ENCODE measurements around the gene ADORA2B. TPM values are rescaled to one million over a fixed set of nuclear protein-coding genes. Genes with fewer than 3 reads are reported as not detected.

The ADORA2B gene
- total RNA-seq, 1 donor from 2014 or later: 4.0 TPM

DNA sequence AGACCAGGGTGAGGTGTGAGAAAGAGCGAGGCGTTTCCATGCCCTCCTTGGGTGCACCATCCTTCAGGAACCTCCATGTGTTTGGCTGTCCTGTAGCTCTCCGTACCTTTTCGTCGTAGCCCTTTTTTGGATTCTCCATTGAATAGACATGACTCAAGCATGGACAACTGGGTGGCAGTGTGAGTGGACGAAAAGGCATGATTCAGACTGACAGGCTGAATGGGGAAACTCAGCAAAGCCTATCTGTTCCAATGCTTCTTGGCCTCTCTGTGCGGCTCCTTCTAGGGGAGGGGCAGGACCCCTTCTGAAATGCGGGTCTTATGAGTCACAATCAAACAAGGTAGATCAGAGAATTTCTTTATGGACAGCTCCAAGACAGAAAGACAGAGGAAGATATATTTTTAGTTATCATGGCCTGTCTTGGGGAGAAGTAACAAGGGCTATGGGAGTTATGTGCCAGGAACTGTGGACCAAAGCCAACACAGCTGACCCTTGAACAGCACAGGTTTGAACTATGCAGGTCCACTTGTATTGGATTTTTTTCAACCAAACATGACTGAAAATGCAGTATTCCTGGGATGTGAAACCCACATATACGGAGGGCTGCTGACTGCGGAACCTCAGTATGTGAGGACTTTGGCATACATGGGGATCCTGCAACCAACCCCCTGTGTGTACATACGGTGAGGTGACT is 22.9 kb downstream of the ADORA2B start:
- H3K9ac ChIP-seq (ENCODE audit: low read length): no peak overlapping the region
- peaks cover 48% of the 10 kb centered on the region for H3K4me1 ChIP-seq (ENCODE audit: insufficient read depth, low read length)
- Mint-ChIP-seq H3K9me3 (ENCODE audit: unreplicated experiment) (no peaks in the 10 kb centered on the region), H3K36me3 (ENCODE audit: low read depth, unreplicated experiment) (peaks cover 6% of the 10 kb centered on the region), H3K27ac (ENCODE audit: unreplicated experiment) (peak overlapping the region; percentile 26), H3K27me3 (ENCODE audit: low read depth, unreplicated experiment) (no peaks in the 10 kb centered on the region), H3K4me3 (ENCODE audit: unreplicated experiment) (no peak overlapping the region), H3K4me1 (ENCODE audit: low read depth, unreplicated experiment) (peaks cover 25% of the 10 kb centered on the region)
- DNase-seq (ENCODE audit: low read depth) (no peak), FAIRE-seq (no peak)
- no peak overlapping the region for H3K4me3 ChIP-seq (ENCODE audit: insufficient read depth, low read depth, low read length)
- no peaks in the 10 kb centered on the region for H3K27me3 ChIP-seq (ENCODE audit: insufficient read depth, low read length)
- no peak overlapping the region for H3K27ac ChIP-seq (ENCODE audit: low read depth, low read length)
- peaks cover 85% of the 10 kb centered on the region for H3K79me2 ChIP-seq (ENCODE audit: insufficient read depth, low read length)
- peak overlapping the region; percentile 63 for H3K4me2 ChIP-seq (ENCODE audit: low read length)
- no peaks in the 10 kb centered on the region for H3K9me3 ChIP-seq (ENCODE audit: insufficient read depth, low read depth, low read length)
- H3K36me3 ChIP-seq (ENCODE audit: insufficient read depth, low read length): no peaks in the 10 kb centered on the region
- TF ChIP-seq EZH2 (IDR thresholded peaks at IDR 0.05; ENCODE audit: insufficient read depth, low read length): no peak
- TF ChIP-seq, protein P1, sequence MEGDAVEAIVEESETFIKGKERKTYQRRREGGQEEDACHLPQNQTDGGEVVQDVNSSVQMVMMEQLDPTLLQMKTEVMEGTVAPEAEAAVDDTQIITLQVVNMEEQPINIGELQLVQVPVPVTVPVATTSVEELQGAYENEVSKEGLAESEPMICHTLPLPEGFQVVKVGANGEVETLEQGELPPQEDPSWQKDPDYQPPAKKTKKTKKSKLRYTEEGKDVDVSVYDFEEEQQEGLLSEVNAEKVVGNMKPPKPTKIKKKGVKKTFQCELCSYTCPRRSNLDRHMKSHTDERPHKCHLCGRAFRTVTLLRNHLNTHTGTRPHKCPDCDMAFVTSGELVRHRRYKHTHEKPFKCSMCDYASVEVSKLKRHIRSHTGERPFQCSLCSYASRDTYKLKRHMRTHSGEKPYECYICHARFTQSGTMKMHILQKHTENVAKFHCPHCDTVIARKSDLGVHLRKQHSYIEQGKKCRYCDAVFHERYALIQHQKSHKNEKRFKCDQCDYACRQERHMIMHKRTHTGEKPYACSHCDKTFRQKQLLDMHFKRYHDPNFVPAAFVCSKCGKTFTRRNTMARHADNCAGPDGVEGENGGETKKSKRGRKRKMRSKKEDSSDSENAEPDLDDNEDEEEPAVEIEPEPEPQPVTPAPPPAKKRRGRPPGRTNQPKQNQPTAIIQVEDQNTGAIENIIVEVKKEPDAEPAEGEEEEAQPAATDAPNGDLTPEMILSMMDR (IDR thresholded peaks at IDR 0.05; ENCODE audit: insufficient read depth, low read depth, low read length): no peak
- no peak overlapping the region for H2AFZ ChIP-seq (ENCODE audit: low read depth, low read length)
- H4K20me1 ChIP-seq (ENCODE audit: insufficient read depth, low read length): peaks cover 11% of the 10 kb centered on the region

DNA sequence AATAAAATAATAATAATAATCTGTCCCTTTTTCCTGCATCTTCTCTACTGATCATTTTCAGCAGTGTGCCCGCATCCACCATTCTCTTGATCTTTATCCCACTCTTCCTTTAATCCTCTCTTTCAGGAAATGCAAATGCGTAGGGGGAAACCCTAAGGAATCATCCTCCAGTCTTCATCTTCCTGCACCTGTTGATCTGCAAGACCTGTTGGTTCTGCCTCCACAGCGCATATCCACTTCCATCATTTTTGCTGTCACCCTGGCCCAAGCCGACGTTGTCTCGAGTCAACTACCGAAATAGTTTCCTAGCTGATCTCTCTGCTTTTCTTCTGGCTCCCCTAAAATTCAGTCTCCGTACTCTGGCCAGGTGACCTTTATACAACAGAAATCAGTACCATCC is 24.5 kb downstream of the ADORA2B start:
- no peaks in the 10 kb centered on the region for H3K27me3 ChIP-seq (ENCODE audit: insufficient read depth, low read length)
- peaks cover 27% of the 10 kb centered on the region for H3K4me1 Mint-ChIP-seq (ENCODE audit: low read depth, unreplicated experiment)
- H3K9me3 Mint-ChIP-seq (ENCODE audit: unreplicated experiment): no peaks in the 10 kb centered on the region
- H3K9ac ChIP-seq (ENCODE audit: low read length): no peak overlapping the region
- peaks cover 11% of the 10 kb centered on the region for H4K20me1 ChIP-seq (ENCODE audit: insufficient read depth, low read length)
- no peak for DNase-seq (ENCODE audit: low read depth)
- H3K79me2 ChIP-seq (ENCODE audit: insufficient read depth, low read length): peaks cover 85% of the 10 kb centered on the region
- H3K27ac Mint-ChIP-seq (ENCODE audit: unreplicated experiment): no peak overlapping the region
- H3K36me3 ChIP-seq (ENCODE audit: insufficient read depth, low read length): no peaks in the 10 kb centered on the region
- no peaks in the 10 kb centered on the region for H3K9me3 ChIP-seq (ENCODE audit: insufficient read depth, low read depth, low read length)
- H3K36me3 Mint-ChIP-seq (ENCODE audit: low read depth, unreplicated experiment): peaks cover 7% of the 10 kb centered on the region
- no peaks in the 10 kb centered on the region for H3K27me3 Mint-ChIP-seq (ENCODE audit: low read depth, unreplicated experiment)
- H3K4me1 ChIP-seq (ENCODE audit: insufficient read depth, low read length): peaks cover 35% of the 10 kb centered on the region
- no peak overlapping the region for H3K4me2 ChIP-seq (ENCODE audit: low read length)
- no peak overlapping the region for H3K27ac ChIP-seq (ENCODE audit: low read depth, low read length)
- FAIRE-seq: no peak
- H3K4me3 Mint-ChIP-seq (ENCODE audit: unreplicated experiment): no peak overlapping the region
- H2AFZ ChIP-seq (ENCODE audit: low read depth, low read length): no peak overlapping the region
- TF ChIP-seq, protein P1 (IDR thresholded peaks at IDR 0.05; ENCODE audit: insufficient read depth, low read depth, low read length): no peak
- TF ChIP-seq EZH2 (IDR thresholded peaks at IDR 0.05; ENCODE audit: insufficient read depth, low read length): no peak
- H3K4me3 ChIP-seq (ENCODE audit: insufficient read depth, low read depth, low read length): no peak overlapping the region

DNA sequence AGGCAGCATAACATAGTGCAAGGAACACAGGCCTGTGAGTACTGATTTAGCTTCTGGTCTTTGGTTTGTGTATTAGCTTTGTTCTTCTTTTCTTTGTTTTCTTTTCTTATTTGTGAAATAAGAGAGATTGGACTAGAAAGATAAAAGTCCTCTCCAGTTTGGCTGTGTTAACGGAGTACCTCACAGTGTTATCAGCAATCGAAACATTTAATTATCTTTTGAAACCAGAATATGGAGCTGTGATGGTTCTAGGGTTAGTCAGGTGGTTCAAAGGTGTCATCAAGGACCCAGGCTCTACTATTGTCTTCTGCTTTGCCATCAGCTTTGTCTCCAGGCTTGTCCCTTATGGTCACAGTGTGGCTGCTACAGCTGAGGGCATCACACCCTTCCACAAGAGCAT is 25.6 kb downstream of the ADORA2B start:
- no peak overlapping the region for H3K27ac Mint-ChIP-seq (ENCODE audit: unreplicated experiment)
- TF ChIP-seq EZH2 (IDR thresholded peaks at IDR 0.05; ENCODE audit: insufficient read depth, low read length): no peak
- TF ChIP-seq, protein P1 (IDR thresholded peaks at IDR 0.05; ENCODE audit: insufficient read depth, low read depth, low read length): no peak
- no peak overlapping the region for H2AFZ ChIP-seq (ENCODE audit: low read depth, low read length)
- H3K4me2 ChIP-seq (ENCODE audit: low read length): no peak overlapping the region
- H3K9me3 Mint-ChIP-seq (ENCODE audit: unreplicated experiment): no peaks in the 10 kb centered on the region
- no peak overlapping the region for H3K4me3 ChIP-seq (ENCODE audit: insufficient read depth, low read depth, low read length)
- peaks cover 80% of the 10 kb centered on the region for H3K79me2 ChIP-seq (ENCODE audit: insufficient read depth, low read length)
- no peaks in the 10 kb centered on the region for H3K27me3 Mint-ChIP-seq (ENCODE audit: low read depth, unreplicated experiment)
- DNase-seq (ENCODE audit: low read depth): no peak
- H3K27ac ChIP-seq (ENCODE audit: low read depth, low read length): no peak overlapping the region
- FAIRE-seq: no peak
- H3K4me3 Mint-ChIP-seq (ENCODE audit: unreplicated experiment): no peak overlapping the region
- H3K4me1 Mint-ChIP-seq (ENCODE audit: low read depth, unreplicated experiment): peaks cover 25% of the 10 kb centered on the region
- no peaks in the 10 kb centered on the region for H3K27me3 ChIP-seq (ENCODE audit: insufficient read depth, low read length)
- H3K36me3 Mint-ChIP-seq (ENCODE audit: low read depth, unreplicated experiment): peaks cover 9% of the 10 kb centered on the region
- no peaks in the 10 kb centered on the region for H3K36me3 ChIP-seq (ENCODE audit: insufficient read depth, low read length)
- H3K9me3 ChIP-seq (ENCODE audit: insufficient read depth, low read depth, low read length): no peaks in the 10 kb centered on the region
- peaks cover 11% of the 10 kb centered on the region for H4K20me1 ChIP-seq (ENCODE audit: insufficient read depth, low read length)
- no peak overlapping the region for H3K9ac ChIP-seq (ENCODE audit: low read length)
- H3K4me1 ChIP-seq (ENCODE audit: insufficient read depth, low read length): peaks cover 27% of the 10 kb centered on the region
